Measurements from ENCODE around the gene METTL22.

METTL22 gene

GRCh38 chr16:8594149-8594666 is 27.3 kb upstream of the METTL22 start:
- H3K4me2 ChIP-seq (ENCODE audit: low read depth, low read length, poor library complexity, severe bottlenecking) = no peak overlapping the region

GRCh38 chr16:8595783-8596182 is 25.7 kb upstream of the METTL22 start:
- Histone ChIP-seq H3K9me3 (ENCODE audit: insufficient read depth, low read depth, low read length) (no peaks in the 10 kb centered on the region), H3K4me3 (ENCODE audit: low read length, poor library complexity, severe bottlenecking) (no peak overlapping the region), H3K4me2 (ENCODE audit: low read depth, low read length, poor library complexity, severe bottlenecking) (no peak overlapping the region), H3K79me2 (ENCODE audit: insufficient read depth, low read length) (no peaks in the 10 kb centered on the region), H3K36me3 (ENCODE audit: insufficient read depth, low read length) (no peaks in the 10 kb centered on the region), H2AFZ (ENCODE audit: low read length) (no peak overlapping the region), H3K4me1 (ENCODE audit: insufficient read depth, low read length, poor library complexity, severe bottlenecking) (no peaks in the 10 kb centered on the region), H3K9ac (ENCODE audit: low read depth, low read length, poor library complexity, severe bottlenecking) (no peak overlapping the region), H3K27me3 (ENCODE audit: insufficient read depth, low read length, poor library complexity, severe bottlenecking) (no peaks in the 10 kb centered on the region), H3K9me2 (replicated peaks; ENCODE audit: low read depth, low read length) (no peaks in the 10 kb centered on the region), H4K20me1 (ENCODE audit: insufficient read depth, low read length, poor library complexity, severe bottlenecking) (no peaks in the 10 kb centered on the region), H3F3A (ENCODE audit: low read depth) (no peaks in the 10 kb centered on the region)
- no peak for TF ChIP-seq CTCF (conservative IDR thresholded peaks at IDR 0.05; ENCODE audit: low read length)
- TF ChIP-seq EZH2phosphoT487 (IDR thresholded peaks at IDR 0.05; ENCODE audit: borderline replicate concordance) = no peak

More at GRCh38 chr16:8594149-8594666, 27.3 kb upstream of the METTL22 start:
- H3F3A ChIP-seq (ENCODE audit: low read depth) = no peaks in the 10 kb centered on the region
- H3K4me1 ChIP-seq (ENCODE audit: insufficient read depth, low read length, poor library complexity, severe bottlenecking) = no peaks in the 10 kb centered on the region
- no peaks in the 10 kb centered on the region for H3K9me2 ChIP-seq (replicated peaks; ENCODE audit: low read depth, low read length)
- no peaks in the 10 kb centered on the region for H3K27me3 ChIP-seq (ENCODE audit: insufficient read depth, low read length, poor library complexity, severe bottlenecking)
- no peaks in the 10 kb centered on the region for H3K9me3 ChIP-seq (ENCODE audit: insufficient read depth, low read depth, low read length)
- H3K9ac ChIP-seq (ENCODE audit: low read depth, low read length, poor library complexity, severe bottlenecking) = no peak overlapping the region
- no peaks in the 10 kb centered on the region for H3K79me2 ChIP-seq (ENCODE audit: insufficient read depth, low read length)
- H4K20me1 ChIP-seq (ENCODE audit: insufficient read depth, low read length, poor library complexity, severe bottlenecking) = no peaks in the 10 kb centered on the region
- no peak overlapping the region for H3K4me3 ChIP-seq (ENCODE audit: low read length, poor library complexity, severe bottlenecking)
- H2AFZ ChIP-seq (ENCODE audit: low read length) = no peak overlapping the region
- no peak for TF ChIP-seq EZH2phosphoT487 (IDR thresholded peaks at IDR 0.05; ENCODE audit: borderline replicate concordance)
- no peaks in the 10 kb centered on the region for H3K36me3 ChIP-seq (ENCODE audit: insufficient read depth, low read length)

- no peaks in the 10 kb centered on the region for H3F3A ChIP-seq (ENCODE audit: low read depth)
- H3K27me3 ChIP-seq (ENCODE audit: insufficient read depth, low read length, poor library complexity, severe bottlenecking) = no peaks in the 10 kb centered on the region
- H3K36me3 ChIP-seq (ENCODE audit: insufficient read depth, low read length) = no peaks in the 10 kb centered on the region
- H3K9ac ChIP-seq (ENCODE audit: low read depth, low read length, poor library complexity, severe bottlenecking) = no peak overlapping the region
- no peak overlapping the region for H3K4me3 ChIP-seq (ENCODE audit: low read length, poor library complexity, severe bottlenecking)
- H3K9me2 ChIP-seq (replicated peaks; ENCODE audit: low read depth, low read length) = no peaks in the 10 kb centered on the region
- no peak overlapping the region for H2AFZ ChIP-seq (ENCODE audit: low read length)
- H4K20me1 ChIP-seq (ENCODE audit: insufficient read depth, low read length, poor library complexity, severe bottlenecking) = no peaks in the 10 kb centered on the region
- TF ChIP-seq CTCF (conservative IDR thresholded peaks at IDR 0.05; ENCODE audit: low read length) (no peak), EZH2phosphoT487 (IDR thresholded peaks at IDR 0.05; ENCODE audit: borderline replicate concordance) (no peak)
- H3K4me1 ChIP-seq (ENCODE audit: insufficient read depth, low read length, poor library complexity, severe bottlenecking) = no peaks in the 10 kb centered on the region
- no peaks in the 10 kb centered on the region for H3K9me3 ChIP-seq (ENCODE audit: insufficient read depth, low read depth, low read length)
- no peak overlapping the region for H3K4me2 ChIP-seq (ENCODE audit: low read depth, low read length, poor library complexity, severe bottlenecking)
- H3K79me2 ChIP-seq (ENCODE audit: insufficient read depth, low read length) = no peaks in the 10 kb centered on the region
These were observed 24.9 kb upstream of the METTL22 start for GRCh38 chr16:8596581-8596980.

- no peaks in the 10 kb centered on the region for H3K9me2 ChIP-seq (replicated peaks; ENCODE audit: low read depth, low read length)
- no peak overlapping the region for H3K4me2 ChIP-seq (ENCODE audit: low read depth, low read length, poor library complexity, severe bottlenecking)
- H3F3A ChIP-seq (ENCODE audit: low read depth) = no peaks in the 10 kb centered on the region
- no peak overlapping the region for H3K9ac ChIP-seq (ENCODE audit: low read depth, low read length, poor library complexity, severe bottlenecking)
- no peaks in the 10 kb centered on the region for H3K4me1 ChIP-seq (ENCODE audit: insufficient read depth, low read length, poor library complexity, severe bottlenecking)
- no peak overlapping the region for H3K4me3 ChIP-seq (ENCODE audit: low read length, poor library complexity, severe bottlenecking)
- no peaks in the 10 kb centered on the region for H3K9me3 ChIP-seq (ENCODE audit: insufficient read depth, low read depth, low read length)
- no peak for TF ChIP-seq CTCF (conservative IDR thresholded peaks at IDR 0.05; ENCODE audit: low read length)
- no peak for TF ChIP-seq EZH2phosphoT487 (IDR thresholded peaks at IDR 0.05; ENCODE audit: borderline replicate concordance)
- H4K20me1 ChIP-seq (ENCODE audit: insufficient read depth, low read length, poor library complexity, severe bottlenecking) = no peaks in the 10 kb centered on the region
- no peaks in the 10 kb centered on the region for H3K36me3 ChIP-seq (ENCODE audit: insufficient read depth, low read length)
- H2AFZ ChIP-seq (ENCODE audit: low read length) = no peak overlapping the region
- no peaks in the 10 kb centered on the region for H3K27me3 ChIP-seq (ENCODE audit: insufficient read depth, low read length, poor library complexity, severe bottlenecking)
- no peaks in the 10 kb centered on the region for H3K79me2 ChIP-seq (ENCODE audit: insufficient read depth, low read length)
These were observed 21.2 kb upstream of the METTL22 start for GRCh38 chr16:8600144-8600775.

Measured in Loucy (cell line).